GM21619 (cell line): ENCODE measurements around the gene HSD11B1L.
"Not testable (repeated sequence)": the region's sequence is repeated elsewhere in the genome, so short reads cannot be mapped to it uniquely, and the experiment has no call there.

Experiments used
- ATAC-seq: cut with Tn5 transposase; IDR thresholded peaks from one replicate; pipeline ENCODE4 v1.9.1; 2021; ENCODE audit not compliant: unreplicated experiment

HSD11B1L gene

GRCh38 chr19:5719961-5720790 lies 39.3 kb downstream of the HSD11B1L start, which contains the start of the genes CATSPERD and LONP1:
CATSPERD (plus strand) TSS chr19:5720637; CDS start chr19:5720738, 101 bp downstream.
LONP1 (minus strand) TSS chr19:5720146; CDS start chr19:5720132, 14 bp downstream.
- ATAC-seq: peak; percentile 81

DNA sequence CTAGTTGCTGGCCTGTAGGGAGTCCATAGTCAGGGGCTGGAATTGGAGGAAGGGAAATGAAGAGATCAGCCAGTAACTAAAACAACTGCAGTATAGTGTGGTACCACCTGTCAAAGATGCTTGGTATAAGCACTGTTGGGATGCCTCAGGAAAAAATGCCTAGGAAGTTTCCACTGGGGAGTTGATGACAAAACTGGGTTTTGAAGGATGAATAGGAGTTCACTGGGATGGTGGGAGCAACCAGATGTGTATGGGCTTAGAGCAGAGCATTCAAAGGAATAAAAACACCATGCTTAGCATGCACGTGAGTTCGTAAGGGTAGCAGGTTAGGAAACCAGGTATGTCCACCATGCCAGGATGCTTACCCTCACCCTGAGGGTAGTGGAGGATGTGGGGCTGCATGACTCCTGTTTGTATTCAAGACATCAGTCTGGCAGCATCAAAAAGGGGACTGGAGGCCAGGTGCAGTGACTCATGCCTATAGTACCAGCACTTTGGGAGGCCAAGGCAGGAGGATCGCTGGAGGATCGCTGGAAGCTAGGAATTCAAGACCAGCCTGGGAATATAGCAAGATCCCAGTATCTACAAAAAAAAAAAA lies 46.7 kb downstream of the HSD11B1L start:
- no peak for ATAC-seq

DNA sequence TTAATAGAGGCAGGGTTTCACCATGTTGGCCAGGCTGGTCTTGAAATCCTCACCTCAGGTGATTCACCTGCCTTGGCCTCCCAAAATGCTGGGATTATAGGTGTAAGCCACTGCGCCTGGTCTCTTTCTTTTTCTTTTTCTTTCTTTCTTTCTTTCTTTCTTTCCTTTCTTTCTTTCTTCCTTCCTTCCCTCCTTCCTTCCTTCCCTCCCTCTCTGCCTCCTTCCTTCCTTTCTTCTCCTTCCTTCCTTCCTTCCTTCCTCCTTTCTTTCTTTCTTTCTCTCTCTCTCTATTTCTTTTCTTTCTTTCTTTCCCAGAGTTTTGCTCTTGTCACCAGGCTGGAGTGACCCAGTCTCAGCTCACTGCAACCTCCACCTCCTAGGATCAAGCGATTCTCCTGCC lies 52.3 kb downstream of the HSD11B1L start:
- ATAC-seq: not testable (repeated sequence)
